DND-41 (cell line): ENCODE measurements around the gene SHC2.

ENCODE experiments used
- ATAC-seq: fragments of 200-7000 bp; cut with Tn5 transposase; 3 replicates; pipeline ENCODE4 v1.9.1; 2021; ENCODE audit warnings: low read depth; ENCODE audit not compliant: insufficient read depth
- DNase-seq: peaks from one replicate; pipeline ENCODE4 v3.0.0-alpha.2; 2020
- H2AFZ ChIP-seq: 2 replicates; pipeline ENCODE4 v1.6.0; 2012; ENCODE audit warnings: low read depth, low read length
- H3K27ac ChIP-seq: 2 replicates; pipeline ENCODE4 v1.5.1; 2012; ENCODE audit warnings: low read length, inconsistent platforms
- H3K27me3 ChIP-seq: fragments of 200-600 bp; sonication (generic); 2 replicates; pipeline ENCODE4 v1.6.0; 2012; ENCODE audit warnings: low read length, mild to moderate bottlenecking, inconsistent platforms; ENCODE audit not compliant: insufficient read depth, poor library complexity
- H3K36me3 ChIP-seq: 2 replicates; pipeline ENCODE4 v1.5.1; 2012; ENCODE audit warnings: low read length, inconsistent platforms; ENCODE audit not compliant: insufficient read depth
- H3K4me1 ChIP-seq: 2 replicates; pipeline ENCODE4 v1.5.1; 2012; ENCODE audit warnings: mild to moderate bottlenecking, low read length; ENCODE audit not compliant: insufficient read depth
- H3K4me2 ChIP-seq: 2 replicates; pipeline ENCODE4 v1.6.0; 2012; ENCODE audit warnings: mild to moderate bottlenecking, moderate library complexity, low read length, inconsistent platforms; ENCODE audit not compliant: insufficient read depth
- H3K4me3 ChIP-seq, 2 experiments: fragments of 200-600 bp in 1 of 2; shearing (Covaris generic) in 1 of 2; 2 replicates each; pipeline ENCODE4 v1.5.1; 2012 to 2016; ENCODE audit warnings: inconsistent platforms in 2 of 2, low read length in 2 of 2, mild to moderate bottlenecking in 2 of 2, low read depth in 1 of 2, moderate library complexity in 1 of 2
- H3K79me2 ChIP-seq: 2 replicates; pipeline ENCODE4 v1.6.0; 2012; ENCODE audit warnings: low read length, inconsistent platforms; ENCODE audit not compliant: insufficient read depth
- H3K9ac ChIP-seq: 2 replicates; pipeline ENCODE4 v1.6.0; 2012; ENCODE audit warnings: low read depth, mild to moderate bottlenecking, inconsistent platforms, low read length, moderate library complexity
- H3K9me3 ChIP-seq: 2 replicates; pipeline ENCODE4 v1.5.1; 2012; ENCODE audit warnings: low read length, moderate library complexity, mild to moderate bottlenecking, inconsistent platforms; ENCODE audit not compliant: insufficient read depth, severe bottlenecking
- H4K20me1 ChIP-seq: 2 replicates; pipeline ENCODE4 v1.6.0; 2012; ENCODE audit warnings: low read length; ENCODE audit not compliant: insufficient read depth
- CTCF ChIP-seq: IDR thresholded peaks from 2 replicates; pipeline ENCODE4 v1.5.1; 2012; ENCODE audit warnings: borderline replicate concordance, low read length, moderate library complexity, mild to moderate bottlenecking; ENCODE audit not compliant: poor library complexity, severe bottlenecking; ENCODE audit errors: extremely low read depth
- EZH2 ChIP-seq: IDR thresholded peaks from 3 replicates; pipeline ENCODE4 v1.6.1; 2012; ENCODE audit warnings: borderline replicate concordance, low read depth, mild to moderate bottlenecking, moderate library complexity, low read length, inconsistent platforms; ENCODE audit not compliant: severe bottlenecking

The SHC2 gene

GRCh38 chr19:506404-507285, 45.8 kb upstream of the SHC2 start:
- H2AFZ ChIP-seq = peak overlapping the region; percentile 92
- peaks cover 53% of the 10 kb centered on the region for H3K4me1 ChIP-seq
- peak; percentile 66 for ATAC-seq

GRCh38 chr19:504616-505015, 43.8 kb upstream of the SHC2 start:
- TF ChIP-seq CTCF = no peak
- no peak for TF ChIP-seq EZH2
- Histone ChIP-seq H3K27me3 (no peaks in the 10 kb centered on the region), H3K79me2 (peaks cover 18% of the 10 kb centered on the region), H4K20me1 (peaks cover 7% of the 10 kb centered on the region; the same call in 1 of the 2 replicates), H3K9me3 (no peaks in the 10 kb centered on the region), H2AFZ (no peak overlapping the region), H3K4me2 (no peak overlapping the region), H3K36me3 (peaks cover 3% of the 10 kb centered on the region), H3K4me3 (no peak overlapping the region), H3K9ac (no peak overlapping the region), H3K4me1 (peaks cover 32% of the 10 kb centered on the region), H3K27ac (no peak overlapping the region)
- no peak for DNase-seq
- ATAC-seq = no peak

More at GRCh38 chr19:506404-507285, 45.8 kb upstream of the SHC2 start:
- Histone ChIP-seq H3K27me3 (no peaks in the 10 kb centered on the region), H3K27ac (peak overlapping the region; percentile 97), H3K79me2 (peaks cover 20% of the 10 kb centered on the region), H3K36me3 (peaks cover 5% of the 10 kb centered on the region), H3K9me3 (no peaks in the 10 kb centered on the region), H3K4me2 (peak overlapping the region; percentile 84), H3K9ac (peak overlapping the region; percentile 89), H4K20me1 (peaks cover 11% of the 10 kb centered on the region; the same call in 1 of the 2 replicates), H3K4me3 (peak overlapping the region; percentile 74 to 79; a peak in 3 of 4 replicates)
- DNase-seq = peak; percentile 94
- TF ChIP-seq EZH2 (no peak), CTCF (peak; percentile 99)

- no peaks in the 10 kb centered on the region for H3K79me2 ChIP-seq
- no peak overlapping the region for H3K4me2 ChIP-seq
- H2AFZ ChIP-seq = no peak overlapping the region
- no peaks in the 10 kb centered on the region for H3K9me3 ChIP-seq
- TF ChIP-seq CTCF (no peak), EZH2 (no peak)
- no peak overlapping the region for H3K27ac ChIP-seq
- H3K4me3 ChIP-seq = no peak overlapping the region
- DNase-seq = no peak
- no peaks in the 10 kb centered on the region for H4K20me1 ChIP-seq
- no peak for ATAC-seq
- H3K9ac ChIP-seq = no peak overlapping the region
- H3K27me3 ChIP-seq = no peaks in the 10 kb centered on the region
- H3K36me3 ChIP-seq = no peaks in the 10 kb centered on the region
- H3K4me1 ChIP-seq = peaks cover 14% of the 10 kb centered on the region
Observed at GRCh38 chr19:501646-502045, 40.8 kb upstream of the SHC2 start.
